Lower lobe of right lung (tissue), 2 donors: ENCODE results near the gene NFIB. TPM values are rescaled to one million over a fixed set of nuclear protein-coding genes. Genes with fewer than 3 reads are reported as not detected.

Source experiments
- ATAC-seq, 2 donors: fragments of 200-7000 bp; cut with Tn5 transposase; one replicate each; pipeline ENCODE4 v1.9.1; 2020 to 2022; ENCODE audit warnings: mild to moderate bottlenecking in 2 of 2, moderate library complexity in 2 of 2
- DNase-seq: peaks from one replicate; pipeline ENCODE4 v3.0.0-alpha.2; 2020
- H3K27ac ChIP-seq: fragments of 200-600 bp; one replicate; pipeline ENCODE4 v1.8.0; 2022
- H3K27me3 ChIP-seq: fragments of 200-600 bp; one replicate; pipeline ENCODE4 v1.8.0; 2022; ENCODE audit warnings: low read depth
- H3K36me3 ChIP-seq: fragments of 200-600 bp; one replicate; pipeline ENCODE4 v1.8.0; 2022; ENCODE audit warnings: mild to moderate bottlenecking
- H3K4me1 ChIP-seq: fragments of 200-600 bp; one replicate; pipeline ENCODE4 v1.8.0; 2022
- H3K4me3 ChIP-seq: fragments of 200-600 bp; one replicate; pipeline ENCODE4 v1.8.0; 2022; ENCODE audit warnings: mild to moderate bottlenecking
- H3K9me3 ChIP-seq: fragments of 200-600 bp; one replicate; pipeline ENCODE4 v1.8.0; 2022
- intact Hi-C: fragments of 100-400 bp; cut with DNase I; formaldehyde crosslinking; loops from one replicate; pipeline ENCODE4 v1.11.0; 2022
- total RNA-seq: library from RNA; stranded (reverse); fragmentation: NEBNext Ultra II Directional; extraction: Animal tissue kit (Norgen Biotek cat#: 25700); gene quantifications from one replicate; pipeline ENCODE4 v1.2.1, GENCODE V29; 2021
- TF ChIP-seq, protein P1 (sequence below): fragments of 200-600 bp; IDR thresholded peaks from one replicate; pipeline ENCODE4 v1.8.0; 2022; ENCODE audit warnings: antibody characterized with exemption, mild to moderate bottlenecking
- donor health status: DM: no; HTN: yes; CAD: no; lungs with severe emphysema.

NFIB gene
- total RNA-seq, 1 donor from 2014 or later, result 97.7 TPM

DNA sequence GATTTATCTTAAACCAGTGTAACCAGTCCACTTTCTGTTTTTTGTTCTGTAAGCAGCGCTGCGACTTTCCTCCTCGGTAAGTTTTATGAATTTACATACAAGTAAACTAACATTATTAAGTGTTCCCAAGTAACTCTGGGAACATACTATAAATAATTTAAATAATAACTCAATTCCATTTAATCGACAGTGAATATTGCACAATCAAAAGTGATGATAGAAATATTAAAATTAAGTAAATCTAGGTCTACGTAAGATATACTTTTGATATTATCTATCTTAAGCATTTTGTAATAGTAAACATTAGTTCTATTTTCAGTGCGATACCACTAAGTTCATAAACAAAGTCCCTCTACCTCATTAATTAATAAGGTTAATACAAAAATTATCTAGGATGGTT is 7.8 kb downstream of the NFIB start:
- no peaks in the 10 kb centered on the region for H3K36me3 ChIP-seq
- DNase-seq (no peak), ATAC-seq (no peak)
- no peaks in the 10 kb centered on the region for H3K9me3 ChIP-seq
- peaks cover 16% of the 10 kb centered on the region for H3K4me1 ChIP-seq
- intact Hi-C loops, result no loop called here
- no peak overlapping the region for H3K4me3 ChIP-seq
- TF ChIP-seq, protein P1, sequence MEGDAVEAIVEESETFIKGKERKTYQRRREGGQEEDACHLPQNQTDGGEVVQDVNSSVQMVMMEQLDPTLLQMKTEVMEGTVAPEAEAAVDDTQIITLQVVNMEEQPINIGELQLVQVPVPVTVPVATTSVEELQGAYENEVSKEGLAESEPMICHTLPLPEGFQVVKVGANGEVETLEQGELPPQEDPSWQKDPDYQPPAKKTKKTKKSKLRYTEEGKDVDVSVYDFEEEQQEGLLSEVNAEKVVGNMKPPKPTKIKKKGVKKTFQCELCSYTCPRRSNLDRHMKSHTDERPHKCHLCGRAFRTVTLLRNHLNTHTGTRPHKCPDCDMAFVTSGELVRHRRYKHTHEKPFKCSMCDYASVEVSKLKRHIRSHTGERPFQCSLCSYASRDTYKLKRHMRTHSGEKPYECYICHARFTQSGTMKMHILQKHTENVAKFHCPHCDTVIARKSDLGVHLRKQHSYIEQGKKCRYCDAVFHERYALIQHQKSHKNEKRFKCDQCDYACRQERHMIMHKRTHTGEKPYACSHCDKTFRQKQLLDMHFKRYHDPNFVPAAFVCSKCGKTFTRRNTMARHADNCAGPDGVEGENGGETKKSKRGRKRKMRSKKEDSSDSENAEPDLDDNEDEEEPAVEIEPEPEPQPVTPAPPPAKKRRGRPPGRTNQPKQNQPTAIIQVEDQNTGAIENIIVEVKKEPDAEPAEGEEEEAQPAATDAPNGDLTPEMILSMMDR, result no peak
- no peak overlapping the region for H3K27ac ChIP-seq
- no peaks in the 10 kb centered on the region for H3K27me3 ChIP-seq

DNA sequence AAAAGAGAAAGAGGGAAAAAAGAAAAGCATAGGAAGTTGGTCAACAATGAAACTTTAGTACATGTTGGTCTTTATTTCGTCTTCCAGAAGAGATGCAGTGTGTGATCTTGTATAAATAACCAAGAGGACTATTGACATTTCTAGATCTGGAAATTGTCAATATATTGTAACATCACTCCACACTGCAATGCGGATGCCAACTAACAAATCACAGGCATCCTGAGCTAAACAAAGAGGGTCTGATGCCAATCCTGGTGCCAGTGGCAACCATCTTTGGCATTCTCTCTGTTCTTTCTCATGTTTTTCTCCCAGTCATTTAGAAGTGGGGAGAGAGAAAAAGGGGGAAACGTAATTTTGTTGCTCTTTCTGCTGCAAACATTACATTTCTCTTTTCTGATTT is 9.7 kb downstream of the NFIB start:
- H3K4me3 ChIP-seq, result no peak overlapping the region
- H3K9me3 ChIP-seq, result no peaks in the 10 kb centered on the region
- ATAC-seq (no peak), DNase-seq (no peak)
- intact Hi-C loops, result no loop called here
- no peaks in the 10 kb centered on the region for H3K36me3 ChIP-seq
- peaks cover 17% of the 10 kb centered on the region for H3K4me1 ChIP-seq
- TF ChIP-seq, protein P1, result no peak
- no peaks in the 10 kb centered on the region for H3K27me3 ChIP-seq
- H3K27ac ChIP-seq, result no peak overlapping the region

DNA sequence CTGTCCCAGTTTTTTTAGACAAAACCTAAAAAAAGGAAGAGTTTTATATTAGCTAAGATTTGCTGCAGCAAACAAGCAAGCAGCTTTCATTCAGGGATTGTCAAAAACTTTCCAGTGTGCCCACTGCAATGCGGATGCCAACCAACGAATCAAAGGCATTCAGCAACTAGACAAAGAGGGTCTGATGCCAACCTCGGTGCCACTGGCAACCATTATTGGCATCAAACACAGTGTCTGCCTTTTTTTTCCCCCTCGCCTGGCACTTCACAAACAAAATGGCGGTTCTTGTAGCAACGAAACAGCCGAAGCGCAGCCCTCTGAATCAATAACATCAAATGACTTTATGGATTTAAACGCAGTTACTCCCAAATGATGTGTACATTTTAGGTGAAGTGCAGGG is 10.4 kb downstream of the NFIB start:
- DNase-seq, result no peak
- intact Hi-C loops, result no loop called here
- TF ChIP-seq, protein P1, result no peak
- Histone ChIP-seq H3K4me1 (peaks cover 24% of the 10 kb centered on the region), H3K27me3 (no peaks in the 10 kb centered on the region), H3K9me3 (no peaks in the 10 kb centered on the region), H3K4me3 (no peak overlapping the region), H3K27ac (no peak overlapping the region), H3K36me3 (no peaks in the 10 kb centered on the region)
- ATAC-seq, result no peak

DNA sequence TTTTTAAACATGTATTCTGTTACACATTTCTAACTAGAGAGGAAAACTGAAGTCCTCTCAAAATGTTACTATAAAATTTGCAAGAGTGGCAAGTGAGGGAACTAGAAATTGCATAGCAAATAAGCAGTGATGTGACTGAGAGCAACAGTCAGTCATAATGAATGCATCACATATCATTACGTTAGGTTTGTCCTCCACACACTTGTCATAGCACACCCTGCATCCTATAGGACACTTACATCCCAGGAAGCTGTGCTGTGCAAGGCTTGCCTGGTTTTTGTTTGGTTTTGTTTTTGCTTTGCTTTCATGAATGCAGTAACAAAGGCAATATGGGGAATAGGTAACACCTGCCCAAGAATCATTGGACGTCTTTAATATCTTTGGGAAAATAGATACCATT is 10.8 kb downstream of the NFIB start:
- ATAC-seq (no peak), DNase-seq (no peak)
- Histone ChIP-seq H3K27me3 (no peaks in the 10 kb centered on the region), H3K27ac (no peak overlapping the region), H3K4me1 (peaks cover 27% of the 10 kb centered on the region), H3K9me3 (no peaks in the 10 kb centered on the region), H3K36me3 (no peaks in the 10 kb centered on the region), H3K4me3 (no peak overlapping the region)
- intact Hi-C loops, result no loop called here
- TF ChIP-seq, protein P1, result no peak

DNA sequence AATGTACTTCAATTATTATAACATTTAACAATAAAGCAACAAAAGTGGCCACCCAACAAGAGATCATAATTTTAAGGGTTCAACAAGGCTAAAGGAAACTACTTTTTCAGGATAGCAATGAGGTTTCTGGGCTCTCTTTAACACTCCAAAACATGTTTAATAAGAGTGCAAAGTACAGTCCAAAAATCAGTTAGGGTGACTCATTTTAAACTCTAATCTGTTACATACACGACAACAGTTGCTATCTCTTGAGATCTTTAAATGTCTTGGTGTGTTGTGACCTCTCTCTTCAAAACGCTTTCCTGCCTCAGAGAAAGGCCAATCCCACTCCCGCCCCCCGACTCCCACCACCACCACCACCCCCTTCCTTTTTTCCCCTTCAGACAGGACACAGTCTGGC is 11.5 kb downstream of the NFIB start:
- no peak overlapping the region for H3K4me3 ChIP-seq
- TF ChIP-seq, protein P1, result no peak
- H3K27ac ChIP-seq, result no peak overlapping the region
- intact Hi-C loops, result no loop called here
- no peak for ATAC-seq
- H3K36me3 ChIP-seq, result no peaks in the 10 kb centered on the region
- no peaks in the 10 kb centered on the region for H3K27me3 ChIP-seq
- H3K4me1 ChIP-seq, result peaks cover 34% of the 10 kb centered on the region
- DNase-seq, result no peak
- H3K9me3 ChIP-seq, result no peaks in the 10 kb centered on the region

DNA sequence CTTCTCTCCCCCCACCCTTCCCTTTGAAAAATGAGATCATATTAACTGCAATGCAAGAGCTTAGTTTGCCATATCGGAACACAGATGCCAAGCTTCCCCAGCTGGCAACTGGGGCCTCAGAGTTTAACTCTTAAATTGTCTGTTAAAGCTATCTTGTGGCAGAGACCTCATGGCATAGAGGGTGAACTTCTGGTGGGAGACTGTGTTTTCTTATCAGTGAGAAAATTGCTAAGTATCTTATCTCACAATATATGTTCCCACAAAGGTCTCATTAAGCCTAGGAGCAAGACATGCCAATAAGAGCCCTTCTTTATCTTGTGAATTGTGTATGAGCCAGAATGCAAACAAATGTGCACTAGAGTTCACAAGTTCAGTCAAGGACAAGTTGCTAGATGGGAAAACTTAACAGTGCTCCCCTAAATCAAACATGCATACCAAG is 12.3 kb downstream of the NFIB start:
- Histone ChIP-seq H3K27ac (no peak overlapping the region), H3K4me1 (peaks cover 36% of the 10 kb centered on the region), H3K27me3 (no peaks in the 10 kb centered on the region), H3K36me3 (no peaks in the 10 kb centered on the region), H3K4me3 (no peak overlapping the region), H3K9me3 (no peaks in the 10 kb centered on the region)
- ATAC-seq (no peak), DNase-seq (no peak)
- intact Hi-C loops, result no loop called here
- TF ChIP-seq, protein P1, result no peak
